Mammary epithelial cell (primary cell): ENCODE results near the gene NKIRAS1.

Experiments
- EZH2 ChIP-seq: IDR thresholded peaks from 2 replicates; pipeline ENCODE4 v1.6.1; 2012; ENCODE audit warnings: low read length, inconsistent platforms, borderline replicate concordance
- TF ChIP-seq, protein P1 (sequence below), 2 donors: IDR thresholded peaks in 1 of 2; conservative IDR thresholded peaks in 1 of 2; 2 replicates each; pipeline ENCODE4 v1.5.1; 2011 to 2012; ENCODE audit warnings: inconsistent platforms in 2 of 2, low read length in 2 of 2, mild to moderate bottlenecking in 2 of 2, control low read depth in 1 of 2, low read depth in 1 of 2; ENCODE audit not compliant: insufficient read depth in 1 of 2; ENCODE audit errors: extremely low read depth in 1 of 2

DNA sequence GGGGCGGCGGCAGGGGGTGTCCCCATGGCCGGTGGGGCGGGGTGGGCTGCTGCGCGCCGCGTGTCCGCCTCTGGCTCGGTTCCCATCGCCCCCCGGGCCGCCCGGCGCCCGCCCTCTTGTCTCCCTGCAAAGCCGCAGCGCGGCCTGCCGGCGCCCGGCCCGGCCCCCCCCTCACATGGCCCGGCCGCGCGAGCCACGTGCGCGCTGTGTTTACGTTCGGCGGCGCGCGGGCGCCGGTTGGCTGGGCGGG, 28.8 kb upstream of the NKIRAS1 start:
- TF ChIP-seq, protein P1, sequence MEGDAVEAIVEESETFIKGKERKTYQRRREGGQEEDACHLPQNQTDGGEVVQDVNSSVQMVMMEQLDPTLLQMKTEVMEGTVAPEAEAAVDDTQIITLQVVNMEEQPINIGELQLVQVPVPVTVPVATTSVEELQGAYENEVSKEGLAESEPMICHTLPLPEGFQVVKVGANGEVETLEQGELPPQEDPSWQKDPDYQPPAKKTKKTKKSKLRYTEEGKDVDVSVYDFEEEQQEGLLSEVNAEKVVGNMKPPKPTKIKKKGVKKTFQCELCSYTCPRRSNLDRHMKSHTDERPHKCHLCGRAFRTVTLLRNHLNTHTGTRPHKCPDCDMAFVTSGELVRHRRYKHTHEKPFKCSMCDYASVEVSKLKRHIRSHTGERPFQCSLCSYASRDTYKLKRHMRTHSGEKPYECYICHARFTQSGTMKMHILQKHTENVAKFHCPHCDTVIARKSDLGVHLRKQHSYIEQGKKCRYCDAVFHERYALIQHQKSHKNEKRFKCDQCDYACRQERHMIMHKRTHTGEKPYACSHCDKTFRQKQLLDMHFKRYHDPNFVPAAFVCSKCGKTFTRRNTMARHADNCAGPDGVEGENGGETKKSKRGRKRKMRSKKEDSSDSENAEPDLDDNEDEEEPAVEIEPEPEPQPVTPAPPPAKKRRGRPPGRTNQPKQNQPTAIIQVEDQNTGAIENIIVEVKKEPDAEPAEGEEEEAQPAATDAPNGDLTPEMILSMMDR (conservative IDR thresholded peaks at IDR 0.05 in 1 of 2, IDR thresholded peaks at IDR 0.05 in 1 of 2; ENCODE audit: extremely low read depth in 1 of 2, insufficient read depth in 1 of 2, low read depth in 1 of 2, low read length in 2 of 2), result no peak
- TF ChIP-seq EZH2, result no peak
